ENCODE measurements around the gene HMCN1.

The HMCN1 gene

DNA sequence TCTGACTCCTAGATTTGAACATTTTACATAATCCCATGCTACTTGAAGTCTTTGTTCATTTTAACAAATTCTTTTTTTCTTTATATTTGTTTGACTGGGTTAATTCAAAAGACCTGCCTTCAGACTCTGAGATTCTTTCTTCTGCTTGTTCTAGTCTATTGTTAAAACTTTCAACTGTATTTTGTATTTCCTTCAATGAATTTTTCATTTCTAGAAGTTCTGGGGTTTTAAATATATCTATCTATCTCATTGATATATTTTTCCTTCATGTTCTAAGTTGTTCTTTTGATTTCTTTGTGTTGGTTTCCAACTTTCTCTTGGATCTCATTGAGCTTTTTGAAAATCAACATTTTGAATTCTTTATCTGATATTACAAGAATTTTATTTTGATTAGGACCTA, 64.3 kb downstream of the HMCN1 start:
- H3K4me3 ChIP-seq (ENCODE audit: low read depth, low read length) = no peak overlapping the region

DNA sequence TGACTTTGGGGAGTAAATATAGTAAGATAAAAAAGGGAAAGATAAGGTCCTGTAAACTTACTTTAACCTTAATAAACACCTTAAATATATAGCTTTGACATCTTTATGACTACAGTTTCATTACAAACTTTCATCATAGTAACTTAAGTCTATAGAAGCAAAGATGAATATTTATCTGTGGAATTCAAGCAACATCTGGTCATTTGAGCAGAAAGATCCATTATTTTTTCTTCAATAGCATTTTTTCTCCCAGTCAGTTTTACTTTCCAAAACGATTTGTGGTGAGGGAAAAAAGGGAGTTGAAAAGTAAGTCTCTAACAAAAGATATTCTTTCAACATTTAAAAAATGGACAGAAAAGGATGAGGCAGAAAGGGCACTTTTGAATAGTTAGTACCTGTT, 69.0 kb downstream of the HMCN1 start:
- H3K4me3 ChIP-seq (ENCODE audit: low read depth, low read length) = no peak overlapping the region

DNA sequence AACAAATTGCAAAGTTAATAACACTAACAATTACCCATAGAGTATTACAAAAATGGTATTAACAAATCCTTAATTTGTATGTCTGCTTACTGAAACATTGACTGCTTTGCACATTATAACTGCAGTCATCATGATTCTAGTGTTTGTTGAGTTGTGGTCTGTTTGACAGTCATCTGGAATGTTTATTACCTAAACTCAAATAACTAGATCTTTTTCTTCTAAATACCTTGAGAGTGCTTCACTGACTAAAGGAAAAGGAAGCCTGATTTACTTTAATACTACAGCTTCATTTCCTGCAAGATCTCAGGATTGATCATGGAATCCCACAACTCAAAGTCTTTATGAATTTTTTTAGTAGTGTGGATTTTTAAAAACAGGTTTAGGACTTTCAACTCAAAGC, 70.0 kb downstream of the HMCN1 start:
- no peak overlapping the region for H3K4me3 ChIP-seq (ENCODE audit: low read depth, low read length)

DNA sequence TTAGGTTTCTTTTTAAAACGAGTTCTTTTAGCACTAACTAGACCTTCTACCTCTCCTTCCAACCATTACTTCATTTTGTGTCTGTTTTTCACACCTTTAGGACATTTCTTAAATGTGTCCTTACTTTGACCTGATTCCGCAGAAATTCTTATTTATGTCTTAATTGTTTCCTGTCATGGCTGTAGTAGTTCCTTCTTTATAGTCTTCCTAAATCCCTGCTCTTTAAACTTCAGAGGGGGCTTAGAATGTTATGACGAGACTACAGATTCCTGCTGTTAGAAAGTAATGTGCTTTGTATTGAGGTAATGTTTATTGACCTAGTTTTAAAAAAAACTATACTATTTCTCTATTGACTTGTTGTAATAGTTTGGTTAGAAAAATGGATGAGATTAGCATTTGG, 70.4 kb downstream of the HMCN1 start:
- H3K4me3 ChIP-seq (ENCODE audit: low read depth, low read length) = no peak overlapping the region

DNA sequence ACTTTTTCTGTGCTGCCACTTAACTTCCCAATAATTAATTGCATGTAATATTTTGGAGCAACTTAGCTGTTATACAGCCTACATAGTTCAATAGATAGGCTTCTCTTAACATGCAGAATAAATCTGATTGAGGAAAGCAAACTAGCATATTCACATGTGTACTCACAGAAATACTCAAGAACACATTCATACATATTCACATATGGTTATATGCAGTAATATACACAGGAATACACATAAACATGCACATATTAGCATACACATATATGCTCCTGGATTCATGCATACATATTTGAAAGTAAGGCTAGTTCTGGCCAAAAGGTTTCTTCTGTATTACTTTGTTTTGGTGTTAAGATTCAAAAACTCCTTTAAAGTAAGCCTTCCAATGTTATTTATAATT, 73.1 kb downstream of the HMCN1 start:
- H3K4me3 ChIP-seq (ENCODE audit: low read depth, low read length) = no peak overlapping the region

DNA sequence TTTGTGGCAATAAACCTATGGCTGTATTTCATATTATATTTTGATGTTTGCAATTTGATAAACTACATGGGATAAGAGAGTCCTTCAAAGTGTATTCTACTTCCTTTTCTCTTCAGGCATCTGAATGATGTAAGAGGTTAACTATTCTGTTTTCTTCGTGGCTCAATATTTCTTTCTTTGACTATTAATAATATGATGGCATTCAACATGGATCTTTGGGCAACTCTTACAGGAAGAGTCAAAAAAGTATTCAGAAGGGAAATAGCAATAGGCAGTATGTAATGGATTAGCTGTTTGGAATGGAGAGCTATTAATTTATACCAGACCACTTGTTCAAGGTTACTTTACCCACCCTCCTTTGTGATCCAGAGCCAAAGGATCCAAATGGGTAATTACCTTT, 74.4 kb downstream of the HMCN1 start:
- no peak overlapping the region for H3K4me3 ChIP-seq (ENCODE audit: low read depth, low read length)

DNA sequence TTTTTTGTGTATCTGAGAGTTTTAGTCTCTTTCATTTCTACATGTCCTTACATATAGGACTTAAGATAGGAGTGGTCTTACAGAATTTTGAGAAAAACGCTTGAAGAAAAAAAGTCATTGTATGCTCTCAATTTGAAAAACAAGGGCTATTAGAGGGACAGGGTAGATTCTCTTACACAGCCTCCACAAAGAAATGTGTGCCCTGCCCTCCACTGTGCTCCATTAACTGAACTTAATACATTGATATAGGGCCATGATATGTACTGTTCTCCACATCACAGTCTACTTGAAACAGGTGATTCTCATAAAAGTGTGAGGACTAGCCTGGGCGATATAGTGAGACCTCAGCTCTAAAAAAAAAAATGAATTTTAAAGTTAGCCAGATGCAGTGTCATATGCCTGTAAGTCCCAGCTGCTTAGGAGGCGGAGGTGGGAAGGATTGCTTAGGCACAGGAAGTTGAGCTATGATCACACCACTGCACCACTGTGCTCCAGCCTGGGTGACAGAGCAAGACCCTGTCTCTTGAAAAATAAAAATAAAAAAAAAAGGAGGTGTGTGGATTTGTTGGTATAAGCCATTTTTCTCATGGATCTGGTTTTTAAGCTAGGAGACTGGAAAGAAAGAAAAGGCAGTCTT, 77.0 kb downstream of the HMCN1 start:
- H3K4me3 ChIP-seq (ENCODE audit: low read depth, low read length) = no peak overlapping the region

DNA sequence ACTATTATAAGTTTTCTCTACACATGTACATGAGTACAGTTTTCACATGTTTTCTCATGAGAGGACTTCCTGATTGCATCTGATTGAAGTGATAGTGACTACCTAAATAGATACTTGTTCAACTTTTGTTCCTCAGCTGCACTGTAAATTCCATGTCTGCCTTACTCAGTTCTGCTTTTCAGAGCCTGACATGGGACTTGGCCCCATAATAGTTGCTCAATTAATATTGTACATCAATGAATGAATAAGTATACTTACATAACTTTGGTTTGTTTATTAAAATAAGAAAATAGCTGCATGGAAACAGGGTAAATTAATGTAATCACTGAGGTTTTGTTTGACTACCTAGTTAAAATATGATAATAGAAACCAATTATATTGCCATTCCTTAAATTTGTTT, 78.7 kb downstream of the HMCN1 start:
- no peak overlapping the region for H3K4me3 ChIP-seq (ENCODE audit: low read depth, low read length)

DNA sequence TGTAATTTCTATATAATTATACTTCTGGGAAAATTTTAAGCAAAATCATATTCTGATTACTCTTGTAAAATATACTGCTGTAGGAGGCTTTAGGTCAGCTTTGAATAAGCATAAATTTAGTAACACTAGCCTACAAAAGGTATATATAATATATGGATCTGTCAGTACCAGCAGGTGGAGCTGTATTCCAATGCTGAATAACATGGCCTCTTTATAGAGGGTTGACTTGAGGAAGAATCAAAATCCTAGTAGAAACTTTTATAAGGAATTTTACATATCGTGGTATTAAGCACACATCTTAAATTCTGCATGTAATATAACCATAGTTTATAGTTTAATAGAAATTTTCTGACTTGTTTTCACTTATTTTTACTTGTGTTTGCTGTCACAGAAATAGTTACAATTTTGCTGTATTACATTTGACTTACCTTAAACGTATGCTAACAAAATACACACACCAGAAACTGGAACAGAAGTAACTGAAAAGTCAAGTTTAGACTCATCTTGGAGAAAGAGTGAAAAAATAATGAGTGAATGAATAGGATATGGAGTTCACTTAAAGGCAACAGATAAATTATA, 79.3 kb downstream of the HMCN1 start:
- H3K4me3 ChIP-seq (ENCODE audit: low read depth, low read length) = no peak overlapping the region

DNA sequence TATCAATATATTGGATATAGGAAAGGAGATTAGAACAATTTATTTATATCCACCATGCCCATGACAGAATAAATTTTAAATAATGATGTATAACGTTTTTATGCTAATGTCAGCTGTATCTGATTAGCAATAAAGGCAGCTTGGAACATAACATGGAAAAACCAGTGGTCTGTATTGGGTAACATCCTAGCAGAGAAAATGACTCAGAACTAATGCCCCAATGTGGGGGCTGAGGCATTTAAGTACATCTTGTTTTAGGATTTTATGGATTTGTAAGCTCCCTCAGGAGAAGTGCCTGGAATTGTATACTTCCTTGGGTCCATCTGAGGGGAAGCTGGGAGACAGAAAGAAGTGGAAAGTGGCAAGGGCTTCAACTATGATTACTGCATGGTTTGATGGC, 82.3 kb downstream of the HMCN1 start:
- no peak overlapping the region for H3K4me3 ChIP-seq (ENCODE audit: low read depth, low read length)

DNA sequence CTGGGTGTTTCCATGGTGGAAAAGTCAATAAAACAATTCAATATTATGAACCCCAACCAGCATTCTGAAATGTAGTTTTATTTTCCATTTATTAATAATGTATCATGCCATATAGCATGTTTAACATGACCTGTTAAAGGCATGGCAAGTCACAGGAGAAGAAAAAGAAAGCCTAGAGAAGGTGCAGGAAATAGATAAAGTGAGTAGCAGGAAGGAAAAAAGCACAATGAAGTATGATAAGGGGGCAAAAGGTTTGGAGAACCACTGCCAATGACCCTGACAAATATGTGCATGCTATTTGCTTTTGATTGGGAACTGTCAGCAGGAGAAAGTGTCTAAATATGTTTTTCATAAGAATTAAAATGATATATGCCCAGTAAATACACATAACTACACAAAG, 85.6 kb downstream of the HMCN1 start:
- H3K4me3 ChIP-seq (ENCODE audit: low read depth, low read length) = no peak overlapping the region

DNA sequence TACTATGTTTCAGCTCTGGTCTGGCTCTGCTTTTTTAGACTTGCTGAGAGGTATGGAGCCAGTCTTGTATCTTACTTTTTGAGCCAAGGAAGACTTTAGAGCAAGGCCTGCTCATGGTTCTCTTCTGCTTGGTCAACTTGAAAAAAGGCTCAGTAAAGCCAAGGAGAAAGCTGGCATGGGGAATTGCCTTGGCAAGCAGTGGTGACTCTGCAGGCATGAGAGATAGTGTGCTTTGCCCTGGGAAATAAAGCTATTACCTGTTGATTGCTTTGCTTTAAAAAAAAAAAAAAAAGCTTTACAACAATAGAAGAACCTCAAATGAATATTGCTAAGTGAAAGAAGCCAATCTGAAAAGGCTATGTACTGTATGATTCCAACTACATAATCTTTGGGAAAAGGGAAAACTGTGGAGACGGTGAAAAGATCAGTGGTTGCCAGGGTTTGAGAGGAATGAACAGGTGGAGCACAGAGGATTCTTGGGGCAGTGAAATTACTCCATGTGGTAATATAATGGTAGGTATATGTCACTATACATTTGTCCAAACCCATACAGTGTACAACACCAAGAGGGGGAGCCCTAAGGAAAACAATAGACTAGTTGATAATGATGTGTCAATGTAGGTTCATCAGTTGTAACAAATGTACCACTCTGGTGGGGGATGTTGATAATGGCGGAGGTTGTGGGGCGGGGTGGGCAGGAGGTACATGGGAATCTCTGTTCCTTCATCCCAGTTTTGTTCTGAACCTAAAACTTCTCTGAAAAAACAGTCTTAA, 87.6 kb downstream of the HMCN1 start:
- H3K4me3 ChIP-seq (ENCODE audit: low read depth, low read length) = no peak overlapping the region

DNA sequence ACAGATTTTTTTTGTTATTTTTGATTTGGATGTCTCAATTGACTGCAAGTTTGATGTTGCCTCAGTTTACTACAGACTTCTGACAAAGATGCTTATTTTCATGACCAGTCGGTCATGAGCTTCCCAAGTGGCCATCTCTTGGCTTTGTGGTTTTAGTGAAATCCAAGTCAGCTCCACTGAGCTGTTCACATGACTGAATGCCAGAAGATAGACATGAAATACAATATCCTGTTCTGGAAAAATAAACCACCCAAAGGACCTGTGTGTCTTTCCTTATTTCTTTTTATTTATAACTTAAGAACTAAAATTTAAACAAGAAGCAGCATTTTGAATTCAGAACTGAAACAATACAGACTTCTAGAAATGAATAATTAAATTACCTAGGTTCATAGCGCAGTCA, 89.3 kb downstream of the HMCN1 start:
- no peak overlapping the region for H3K4me3 ChIP-seq (ENCODE audit: low read depth, low read length)

DNA sequence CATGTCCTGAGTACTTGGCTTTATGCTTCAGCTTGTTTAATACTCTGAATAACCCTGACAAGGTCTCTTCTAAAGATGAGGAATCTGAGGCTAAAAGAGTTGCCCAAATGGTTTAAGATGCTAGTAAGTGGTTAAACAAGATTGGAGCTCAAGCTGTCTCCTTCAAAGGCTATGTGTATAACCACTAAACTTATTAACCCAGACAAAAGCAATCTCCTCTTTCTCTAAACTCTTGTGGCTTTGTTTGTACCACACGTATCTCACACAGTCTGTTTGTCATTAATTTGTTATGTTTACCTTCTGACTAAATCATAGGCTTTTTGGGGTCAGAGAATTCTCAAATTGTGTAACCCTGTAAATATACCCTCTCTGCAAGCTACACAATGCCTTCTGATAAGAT, 89.9 kb downstream of the HMCN1 start:
- no peak overlapping the region for H3K4me3 ChIP-seq (ENCODE audit: low read depth, low read length)

DNA sequence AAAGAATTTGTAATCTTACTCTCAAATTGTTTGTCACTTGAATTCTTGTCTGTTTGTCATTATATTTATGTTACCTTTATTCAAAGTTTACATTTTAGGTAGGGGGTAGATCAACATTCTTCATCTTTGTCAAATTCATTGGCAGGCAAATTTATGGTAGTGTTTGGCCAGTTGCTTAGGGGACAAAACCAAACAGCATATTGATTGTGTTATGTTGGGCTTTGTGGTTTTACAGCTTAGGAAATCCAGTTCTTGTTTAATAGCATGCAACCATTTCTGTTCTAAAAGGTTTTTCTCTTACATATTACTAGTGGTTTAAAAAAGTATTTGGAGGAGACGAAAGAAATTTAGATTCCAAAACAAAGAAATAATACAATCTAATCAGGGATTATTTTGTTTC, 91.4 kb downstream of the HMCN1 start:
- H3K4me3 ChIP-seq (ENCODE audit: low read depth, low read length) = no peak overlapping the region

DNA sequence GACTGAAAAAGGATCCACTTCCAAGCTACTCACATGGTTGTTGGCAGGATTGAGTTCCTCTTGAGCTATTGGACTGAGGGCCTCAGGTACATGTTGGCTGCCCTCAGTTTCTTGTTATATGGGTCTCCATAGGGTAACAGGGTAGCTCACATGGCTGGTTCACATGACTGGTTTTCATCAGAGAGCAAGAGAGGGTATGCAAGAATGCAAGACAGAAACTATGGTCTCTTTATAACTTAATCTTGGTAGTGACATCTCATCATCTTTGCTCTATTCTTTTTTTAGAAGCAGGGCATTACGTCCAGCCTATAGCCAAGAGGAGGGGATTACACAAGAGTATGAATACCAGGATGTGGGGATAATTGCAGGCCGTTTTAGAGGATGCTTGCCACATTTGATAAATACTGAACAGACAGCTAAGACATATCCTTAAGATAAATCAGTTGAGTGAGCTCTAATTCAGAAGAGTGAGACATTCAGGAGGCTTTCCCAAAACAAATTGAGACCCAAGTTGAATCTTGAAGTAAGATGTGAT, 100.2 kb downstream of the HMCN1 start:
- no peak overlapping the region for H3K4me3 ChIP-seq (ENCODE audit: low read depth, low read length)

DNA sequence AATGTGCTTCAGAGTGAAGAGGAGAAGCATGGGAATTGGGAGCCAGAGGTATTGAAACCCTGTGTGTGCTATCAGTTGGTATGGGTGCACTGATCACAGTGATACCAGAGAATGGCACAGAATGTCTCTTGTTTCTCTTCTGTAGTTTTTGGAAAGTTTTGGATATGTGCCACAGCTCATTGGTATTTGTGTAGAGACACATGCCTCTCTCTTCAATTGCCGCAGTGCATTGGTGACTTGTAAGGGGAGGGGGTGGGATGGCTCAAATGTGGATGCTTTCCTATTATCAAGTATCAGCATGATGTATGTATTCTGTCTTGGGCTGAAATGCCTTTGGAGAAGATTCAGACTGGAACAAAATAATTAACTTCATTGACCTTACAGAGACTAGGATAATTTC, 101.0 kb downstream of the HMCN1 start:
- no peak overlapping the region for H3K4me3 ChIP-seq (ENCODE audit: low read depth, low read length)

DNA sequence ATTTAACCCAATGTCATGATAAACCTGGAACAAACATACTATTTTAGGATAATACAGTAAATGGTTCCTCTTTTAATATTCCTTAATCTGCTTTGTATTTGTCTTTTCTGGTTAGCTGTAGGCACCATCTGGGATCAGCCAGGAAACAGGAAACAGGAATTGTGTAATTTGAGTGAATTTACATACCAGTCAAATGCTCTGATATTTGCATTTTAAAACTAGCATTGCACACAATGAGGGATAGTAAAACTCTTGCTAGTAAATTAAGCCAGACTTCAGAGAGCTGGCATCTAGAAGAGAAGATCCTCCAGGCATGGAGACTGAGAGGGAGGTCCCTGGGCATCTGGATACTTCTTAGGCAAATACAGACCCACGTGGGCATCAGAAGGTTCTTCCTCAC, 103.5 kb downstream of the HMCN1 start:
- no peak overlapping the region for H3K4me3 ChIP-seq (ENCODE audit: low read depth, low read length)

DNA sequence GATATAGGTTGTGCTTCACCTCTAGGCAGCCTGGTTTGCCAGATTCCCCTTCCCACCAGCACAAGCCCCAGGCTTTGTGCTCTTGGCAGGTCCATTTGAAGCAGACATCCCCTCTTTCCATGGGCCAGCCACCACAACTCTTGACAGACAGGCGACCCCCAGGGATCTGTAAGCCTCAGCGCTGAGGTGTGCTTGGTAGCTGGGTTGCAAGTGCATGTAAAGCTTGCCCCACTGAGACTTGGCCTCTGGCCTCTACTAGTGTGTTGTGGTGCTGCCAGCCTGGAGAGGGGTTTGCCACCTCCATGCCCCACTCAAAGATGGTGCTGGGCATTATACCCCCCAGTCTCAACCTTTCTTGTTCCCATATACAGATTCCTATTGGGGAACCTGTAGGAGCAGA, 103.9 kb downstream of the HMCN1 start:
- no peak overlapping the region for H3K4me3 ChIP-seq (ENCODE audit: low read depth, low read length)

DNA sequence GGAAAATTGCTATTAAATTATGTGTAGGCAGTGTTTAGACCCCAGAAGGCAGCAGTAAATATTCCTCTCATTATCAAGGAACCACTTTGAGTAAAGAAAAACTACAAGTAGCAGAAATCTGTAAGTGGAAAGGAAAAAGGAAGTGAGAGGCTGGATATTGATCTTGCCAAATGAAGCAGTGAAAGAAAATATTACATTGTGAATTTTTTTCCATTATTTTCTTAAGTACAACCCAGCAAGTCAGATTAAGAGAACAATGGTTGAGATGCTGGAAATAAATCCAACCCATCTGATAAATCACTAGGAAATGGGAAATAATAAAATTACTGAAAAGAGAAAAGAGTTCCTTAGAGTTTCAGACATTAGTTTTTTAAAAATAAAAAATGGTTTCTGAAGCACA, 106.7 kb downstream of the HMCN1 start:
- no peak overlapping the region for H3K4me3 ChIP-seq (ENCODE audit: low read depth, low read length)

DNA sequence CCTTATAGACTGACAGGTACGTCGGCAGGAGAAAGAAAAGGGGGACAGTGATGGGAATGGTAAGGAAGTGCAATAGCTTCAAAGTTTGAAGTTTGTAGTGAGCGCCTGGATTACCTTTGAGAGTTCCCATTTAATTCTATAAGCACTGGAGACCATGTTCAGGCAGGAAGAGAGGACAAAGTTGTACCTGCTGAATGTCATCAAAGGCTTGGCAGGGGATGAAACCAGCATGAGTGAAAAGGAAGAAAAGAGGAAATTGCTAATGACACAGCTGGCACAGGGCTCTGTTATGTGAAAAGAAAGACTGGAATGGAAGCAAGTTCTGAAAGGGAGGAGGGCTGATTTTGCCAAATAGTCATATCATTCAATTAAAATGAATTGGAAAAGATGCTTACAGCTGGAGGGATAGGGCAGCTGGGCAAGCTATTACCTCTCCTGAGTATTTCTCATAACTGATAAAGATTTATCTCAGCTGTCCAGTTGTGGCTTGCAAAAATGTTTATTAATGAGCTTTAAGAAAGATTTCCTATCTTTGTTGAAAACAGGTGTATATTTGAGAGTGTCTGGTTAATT, 109.2 kb downstream of the HMCN1 start:
- H3K4me3 ChIP-seq (ENCODE audit: low read depth, low read length) = no peak overlapping the region

DNA sequence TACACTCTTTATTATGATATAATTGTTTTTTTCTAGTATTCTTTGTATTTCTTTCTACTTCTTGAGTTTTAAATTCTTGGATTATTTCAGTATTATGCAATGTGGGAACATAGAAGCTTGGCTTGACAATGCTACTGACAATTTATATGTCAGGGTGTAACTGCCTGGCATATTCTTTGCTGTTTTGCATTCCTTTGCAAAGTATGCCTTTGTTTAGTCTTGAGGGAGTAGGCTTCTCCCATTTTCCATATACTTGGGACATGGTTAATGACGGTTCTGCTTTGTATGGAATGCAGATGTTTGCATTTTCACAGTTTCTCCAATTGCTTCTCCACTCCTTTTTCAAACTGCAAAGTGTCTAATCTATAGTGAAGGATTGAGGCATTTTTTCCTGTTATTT, 109.8 kb downstream of the HMCN1 start:
- no peak overlapping the region for H3K4me3 ChIP-seq (ENCODE audit: low read depth, low read length)
